Fibroblast of mammary gland (primary cell): ENCODE data around the gene SPDYE4.

ENCODE experiments used
- DNase-seq: peaks from one replicate; pipeline ENCODE4 v3.0.0-alpha.2; 2010; ENCODE audit warnings: low read depth
- H3K4me3 ChIP-seq: 2 replicates; pipeline ENCODE4 v1.5.1; 2011; ENCODE audit warnings: low read depth, mild to moderate bottlenecking, low read length, moderate library complexity; ENCODE audit not compliant: control insufficient read depth
- CTCF ChIP-seq: conservative IDR thresholded peaks from 2 replicates; pipeline ENCODE4 v1.5.1; 2011; ENCODE audit warnings: low read depth, low read length, inconsistent platforms; ENCODE audit not compliant: control insufficient read depth, insufficient read depth

Gene SPDYE4

GRCh38 chr17:8732406-8733085 is 25.8 kb downstream of the SPDYE4 start:
- no peak overlapping the region for H3K4me3 ChIP-seq
- peak; percentile 26 for DNase-seq
- TF ChIP-seq CTCF, result no peak

- DNase-seq, result no peak
- no peak overlapping the region for H3K4me3 ChIP-seq
- no peak for TF ChIP-seq CTCF
These were observed 28.5 kb downstream of the SPDYE4 start for GRCh38 chr17:8729860-8730259.

- no peak overlapping the region for H3K4me3 ChIP-seq
- DNase-seq, result no peak
- TF ChIP-seq CTCF, result no peak
These were observed 28.9 kb downstream of the SPDYE4 start for GRCh38 chr17:8729421-8729820.

GRCh38 chr17:8728971-8729370 is 29.4 kb downstream of the SPDYE4 start:
- no peak overlapping the region for H3K4me3 ChIP-seq
- no peak for DNase-seq
- TF ChIP-seq CTCF, result no peak

- TF ChIP-seq CTCF, result no peak
- DNase-seq, result peak; percentile 6
- H3K4me3 ChIP-seq, result no peak overlapping the region
These were observed 30.0 kb downstream of the SPDYE4 start for GRCh38 chr17:8728251-8728938.

- TF ChIP-seq CTCF, result no peak
- DNase-seq, result peak; percentile 19
- H3K4me3 ChIP-seq, result no peak overlapping the region
These were observed 31.3 kb downstream of the SPDYE4 start for GRCh38 chr17:8726941-8727555.
